Right atrium auricular region (tissue), 2 donors: ENCODE measurements around the gene ARL16. TPM values are rescaled to one million over a fixed set of nuclear protein-coding genes. Genes with fewer than 3 reads are reported as not detected.

Experiments
- DNase-seq: peaks from one replicate; pipeline ENCODE4 v3.0.0-alpha.2; 2019; ENCODE audit warnings: low spot score
- H3K27ac ChIP-seq, 2 donors: fragments of 200-600 bp; sonication (generic); 1 replicate in 1 of 2; 2 replicates in 1 of 2; pipeline ENCODE4 v1.5.1; 2016 to 2019
- H3K27me3 ChIP-seq, 2 donors: fragments of 200-600 bp; sonication (generic); one replicate each; pipeline versions ENCODE4 v1.5.1 to v1.6.0; 2017 to 2019
- H3K36me3 ChIP-seq: fragments of 200-600 bp; sonication (generic); one replicate; pipeline ENCODE4 v1.5.1; 2016
- H3K4me1 ChIP-seq, 2 donors: fragments of 200-600 bp; sonication (generic); one replicate each; pipeline versions ENCODE4 v1.5.1 to v1.6.0; 2017 to 2019
- H3K4me3 ChIP-seq, 2 donors: fragments of 200-600 bp; sonication (generic); 1 replicate in 1 of 2; 2 replicates in 1 of 2; pipeline ENCODE4 v1.5.1; 2017 to 2019; ENCODE audit warnings: mild to moderate bottlenecking in 1 of 2, moderate library complexity in 1 of 2
- H3K9me3 ChIP-seq, 2 donors: fragments of 200-600 bp; sonication (generic); one replicate each; pipeline ENCODE4 v1.5.1; 2019
- total RNA-seq, 2 donors: library from RNA; depleted of rRNA; stranded (reverse); fragments of >200 nt; gene quantifications; one replicate each; pipeline ENCODE4 v1.1.0, GENCODE V29; 2016
- TF ChIP-seq, protein P1 (sequence below), 2 donors: fragments of 200-600 bp; sonication (generic); IDR thresholded peaks; one replicate each; pipeline ENCODE4 v1.5.1; 2019; ENCODE audit warnings: antibody characterized with exemption in 2 of 2

ARL16 gene
- total RNA-seq, 2 donors from 2014 or later = 20.3 to 22.2 TPM

DNA sequence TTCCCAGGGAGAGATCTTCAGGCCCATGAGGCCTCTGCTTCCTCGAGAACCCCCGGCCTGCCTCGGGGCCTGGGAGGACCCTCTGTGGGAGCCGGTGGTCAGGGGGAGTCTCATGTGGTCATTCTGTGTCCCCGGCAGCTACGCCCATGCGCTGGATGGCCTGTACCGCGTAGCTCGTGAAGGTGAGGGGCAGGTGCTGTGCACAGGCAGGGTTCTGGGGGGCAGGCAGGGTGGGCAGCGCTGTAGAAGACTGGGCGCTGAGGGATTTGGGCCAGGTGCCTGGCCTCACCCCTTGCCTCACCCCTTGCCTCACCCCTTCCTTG lies 33.0 kb upstream of the ARL16 start:
- Histone ChIP-seq H3K36me3 (no peaks in the 10 kb centered on the region), H3K4me1 (peaks cover 0 to 18% of the 10 kb centered on the region in 2 donors), H3K27me3 (no peaks in the 10 kb centered on the region), H3K9me3 (no peaks in the 10 kb centered on the region), H3K27ac (no peak overlapping the region), H3K4me3 (no peak overlapping the region)
- DNase-seq = no peak
- TF ChIP-seq, protein P1, sequence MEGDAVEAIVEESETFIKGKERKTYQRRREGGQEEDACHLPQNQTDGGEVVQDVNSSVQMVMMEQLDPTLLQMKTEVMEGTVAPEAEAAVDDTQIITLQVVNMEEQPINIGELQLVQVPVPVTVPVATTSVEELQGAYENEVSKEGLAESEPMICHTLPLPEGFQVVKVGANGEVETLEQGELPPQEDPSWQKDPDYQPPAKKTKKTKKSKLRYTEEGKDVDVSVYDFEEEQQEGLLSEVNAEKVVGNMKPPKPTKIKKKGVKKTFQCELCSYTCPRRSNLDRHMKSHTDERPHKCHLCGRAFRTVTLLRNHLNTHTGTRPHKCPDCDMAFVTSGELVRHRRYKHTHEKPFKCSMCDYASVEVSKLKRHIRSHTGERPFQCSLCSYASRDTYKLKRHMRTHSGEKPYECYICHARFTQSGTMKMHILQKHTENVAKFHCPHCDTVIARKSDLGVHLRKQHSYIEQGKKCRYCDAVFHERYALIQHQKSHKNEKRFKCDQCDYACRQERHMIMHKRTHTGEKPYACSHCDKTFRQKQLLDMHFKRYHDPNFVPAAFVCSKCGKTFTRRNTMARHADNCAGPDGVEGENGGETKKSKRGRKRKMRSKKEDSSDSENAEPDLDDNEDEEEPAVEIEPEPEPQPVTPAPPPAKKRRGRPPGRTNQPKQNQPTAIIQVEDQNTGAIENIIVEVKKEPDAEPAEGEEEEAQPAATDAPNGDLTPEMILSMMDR (IDR thresholded peaks at IDR 0.05) = no peak

DNA sequence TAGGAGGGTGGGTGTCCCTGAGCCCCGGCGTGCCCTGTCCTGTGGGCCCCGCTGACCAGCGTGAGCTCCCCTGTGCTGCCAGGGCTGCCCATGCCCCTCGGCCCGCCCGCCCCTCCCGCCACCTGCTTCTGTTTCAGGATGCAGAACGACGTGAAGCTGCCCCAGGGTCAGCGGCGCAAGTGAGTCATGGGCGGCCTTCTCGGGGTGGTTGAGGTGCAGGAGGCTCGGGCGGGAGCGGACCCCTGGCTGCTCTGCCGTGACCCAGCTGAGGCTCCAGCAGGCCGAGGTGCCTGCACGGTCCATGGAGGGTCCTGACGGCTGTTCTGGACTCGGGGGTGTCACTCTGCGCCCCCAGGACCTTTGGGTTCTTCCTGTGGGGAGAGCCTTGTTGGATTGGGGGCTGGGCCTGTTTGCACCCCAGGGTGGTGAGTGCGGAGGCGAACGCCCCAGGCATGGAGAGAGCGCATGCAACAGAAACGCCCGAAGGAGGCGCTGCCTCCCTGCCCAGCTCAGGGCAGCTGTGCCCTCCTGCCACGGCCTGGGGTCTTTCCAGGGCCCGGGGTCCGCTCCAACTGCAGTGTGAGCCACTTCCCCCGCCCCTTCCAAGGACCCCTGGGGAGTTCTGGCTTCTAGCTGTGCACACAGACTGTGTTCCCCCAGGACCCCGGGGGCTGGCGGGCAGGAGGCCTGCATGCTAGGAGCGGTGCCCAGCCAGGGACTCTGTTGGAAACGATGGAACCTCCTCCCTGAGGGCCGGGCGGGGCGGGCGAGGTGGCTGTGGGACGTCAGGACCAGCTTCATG lies 32.5 kb upstream of the ARL16 start:
- Histone ChIP-seq H3K4me1 (peaks cover 0 to 24% of the 10 kb centered on the region in 2 donors), H3K9me3 (no peaks in the 10 kb centered on the region), H3K27ac (no peak overlapping the region), H3K4me3 (no peak overlapping the region), H3K36me3 (no peaks in the 10 kb centered on the region), H3K27me3 (no peaks in the 10 kb centered on the region)
- no peak for DNase-seq
- TF ChIP-seq, protein P1 (IDR thresholded peaks at IDR 0.05) = no peak

DNA sequence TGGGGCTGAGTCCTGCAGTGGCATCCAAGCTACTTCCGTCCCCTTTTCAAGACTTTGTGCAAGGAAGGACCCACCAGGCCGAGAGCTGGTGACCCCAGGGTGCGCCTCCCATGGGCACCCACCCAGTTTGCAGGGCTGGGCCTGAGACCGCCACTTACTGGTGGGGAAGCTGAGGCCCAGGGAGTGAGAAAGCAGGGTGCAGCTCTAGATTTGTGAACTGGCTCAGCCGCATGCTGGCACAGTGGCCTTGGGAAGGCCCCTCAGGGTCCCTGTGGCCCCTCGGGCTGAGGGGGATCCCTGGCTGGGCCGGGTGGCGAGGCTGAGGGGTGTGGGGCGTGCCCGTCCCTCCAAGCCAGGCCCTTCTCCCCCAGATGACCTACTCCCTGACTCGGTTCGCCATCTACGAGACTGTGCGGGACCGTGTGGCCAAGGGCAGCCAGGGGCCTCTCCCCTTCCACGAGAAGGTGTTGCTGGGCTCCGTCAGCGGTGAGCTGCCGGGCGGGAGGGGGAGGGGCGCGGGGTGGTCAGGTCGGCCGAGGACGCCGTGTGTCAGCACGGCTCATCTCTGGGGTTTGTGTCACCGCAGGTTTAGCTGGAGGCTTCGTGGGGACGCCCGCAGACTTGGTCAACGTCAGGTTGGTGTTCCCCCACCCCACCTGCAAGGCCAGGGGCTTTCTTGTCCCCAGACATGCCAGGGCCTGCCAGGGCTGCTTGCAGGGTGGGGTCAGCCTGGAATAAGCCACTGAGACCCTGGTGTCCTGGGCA lies 31.7 kb upstream of the ARL16 start:
- no peak overlapping the region for H3K4me3 ChIP-seq
- H3K27ac ChIP-seq = no peak overlapping the region
- no peaks in the 10 kb centered on the region for H3K9me3 ChIP-seq
- no peaks in the 10 kb centered on the region for H3K36me3 ChIP-seq
- TF ChIP-seq, protein P1 (IDR thresholded peaks at IDR 0.05) = no peak
- DNase-seq = no peak
- H3K27me3 ChIP-seq = no peaks in the 10 kb centered on the region
- peaks cover 0 to 32% of the 10 kb centered on the region in 2 donors for H3K4me1 ChIP-seq

DNA sequence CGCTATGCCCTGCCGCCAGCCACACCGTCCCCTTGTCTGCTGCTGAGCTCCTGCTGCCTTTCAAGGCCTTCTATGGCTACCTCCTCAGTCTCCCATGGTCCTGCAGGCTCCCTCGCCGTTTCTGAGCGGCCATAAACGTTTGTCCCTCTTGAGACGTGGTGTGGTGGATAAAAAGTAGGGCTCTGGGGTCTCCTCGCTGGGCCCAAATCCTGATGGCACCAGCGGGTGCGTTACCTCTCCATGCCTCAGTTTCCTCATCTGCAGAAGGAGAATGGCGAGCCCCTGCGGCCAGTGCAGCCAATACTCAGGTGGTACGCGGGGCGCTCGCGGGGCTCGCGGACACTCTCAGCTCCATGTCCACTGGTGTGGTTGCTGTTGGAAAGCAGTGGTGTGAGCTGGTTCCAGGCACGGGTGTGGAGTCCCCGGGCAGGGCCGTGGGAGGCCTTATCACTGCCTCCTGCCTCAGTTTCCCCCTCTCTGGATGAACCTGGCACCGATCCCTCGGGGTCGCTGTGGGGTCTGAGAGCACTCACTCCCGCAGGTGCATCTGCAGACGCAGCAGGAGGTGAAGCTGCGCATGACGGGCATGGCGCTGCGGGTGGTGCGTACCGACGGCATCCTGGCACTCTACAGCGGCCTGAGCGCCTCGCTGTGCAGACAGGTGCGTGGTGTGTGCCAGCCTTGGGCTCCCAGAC lies 31.0 kb upstream of the ARL16 start:
- H3K4me1 ChIP-seq = peaks cover 0 to 35% of the 10 kb centered on the region in 2 donors
- H3K27ac ChIP-seq = no peak overlapping the region
- no peaks in the 10 kb centered on the region for H3K27me3 ChIP-seq
- H3K4me3 ChIP-seq = no peak overlapping the region
- H3K36me3 ChIP-seq = no peaks in the 10 kb centered on the region
- DNase-seq = no peak
- TF ChIP-seq, protein P1 (IDR thresholded peaks at IDR 0.05) = no peak
- H3K9me3 ChIP-seq = no peaks in the 10 kb centered on the region

DNA sequence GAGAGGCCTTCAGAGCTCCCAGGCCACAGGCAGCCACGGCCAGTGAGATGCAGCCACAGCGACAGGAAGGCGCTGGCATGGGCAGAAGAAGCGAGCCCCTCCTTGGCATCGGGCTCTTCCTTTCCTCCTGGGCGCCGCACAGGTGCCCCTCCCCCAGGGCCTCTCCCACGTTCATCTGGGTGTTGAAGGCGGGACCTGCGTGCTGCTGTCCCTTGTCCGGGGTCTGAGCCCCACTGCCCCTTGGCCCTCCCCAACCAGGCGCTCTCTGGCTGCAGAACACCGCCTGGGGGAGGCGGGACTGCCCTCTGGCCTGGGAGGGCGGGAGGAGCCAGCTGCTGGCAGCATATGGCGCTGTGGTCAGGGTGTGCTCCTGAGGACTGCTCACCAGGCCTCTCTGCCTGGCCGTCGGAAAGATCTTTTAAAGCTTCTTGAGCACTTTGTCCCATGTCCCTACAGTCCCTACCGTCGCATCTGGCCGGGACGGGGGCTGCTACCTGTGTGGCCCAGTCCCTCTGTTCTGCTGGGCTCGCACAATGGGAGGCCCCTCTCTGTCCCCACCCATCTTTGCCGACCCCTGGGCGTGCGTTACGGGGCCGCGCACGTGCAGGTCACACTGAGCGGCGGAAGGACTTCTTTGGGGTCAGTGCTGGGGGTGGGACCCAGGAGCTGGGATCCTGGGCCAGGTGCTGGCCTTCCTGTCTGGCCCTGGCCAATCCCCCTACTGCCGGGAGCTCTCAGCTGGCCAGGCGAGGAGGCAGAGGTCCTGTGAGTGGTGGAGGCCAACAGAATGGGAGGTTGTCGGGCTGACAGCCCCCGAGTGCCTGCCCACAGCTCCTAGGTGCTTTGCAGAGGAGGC lies 30.2 kb upstream of the ARL16 start:
- DNase-seq = no peak

More for the DNA sequence above, 30.2 kb upstream of the ARL16 start:
- Histone ChIP-seq H3K4me1 (peaks cover 0 to 35% of the 10 kb centered on the region in 2 donors), H3K27ac (no peak overlapping the region), H3K4me3 (peak overlapping the region in 1 of 2 donors; percentile 91), H3K9me3 (no peaks in the 10 kb centered on the region), H3K27me3 (no peaks in the 10 kb centered on the region), H3K36me3 (no peaks in the 10 kb centered on the region)
- TF ChIP-seq, protein P1 (IDR thresholded peaks at IDR 0.05) = no peak
